ENCODE results near the gene KRTAP2-4.

The KRTAP2-4 gene

GRCh38 chr17:41026715-41027471 is 38.8 kb downstream of the KRTAP2-4 start, which contains the start of gene KRTAP1-5:
Gene KRTAP1-5, minus strand, starts transcription at chr17:41027208. Its CDS starts 53 bp downstream, at chr17:41027155.
- H3K4me1 Mint-ChIP-seq: no peaks in the 10 kb centered on the region
- no peak for ATAC-seq
- no peak within 1 kb of the TSS for H3K27ac Mint-ChIP-seq
- H3K36me3 Mint-ChIP-seq: no peaks in the 10 kb centered on the region
- no peaks in the 10 kb centered on the region for H3K9me3 Mint-ChIP-seq
- peaks cover 50% of the 10 kb centered on the region for H3K27me3 Mint-ChIP-seq
- H3K4me3 Mint-ChIP-seq: no peak within 1 kb of the TSS

- no peak overlapping the region for H3K4me3 Mint-ChIP-seq
- H3K4me1 Mint-ChIP-seq: no peaks in the 10 kb centered on the region
- peaks cover 5% of the 10 kb centered on the region for H3K9me3 Mint-ChIP-seq
- no peak for ATAC-seq
- peaks cover 37% of the 10 kb centered on the region for H3K27me3 Mint-ChIP-seq
- no peaks in the 10 kb centered on the region for H3K36me3 Mint-ChIP-seq
- no peak overlapping the region for H3K27ac Mint-ChIP-seq
These were observed 41.0 kb downstream of the KRTAP2-4 start for GRCh38 chr17:41024697-41025096.

- no peak overlapping the region for H3K27ac Mint-ChIP-seq
- H3K27me3 Mint-ChIP-seq: peaks cover 8% of the 10 kb centered on the region
- no peak overlapping the region for H3K4me3 Mint-ChIP-seq
- H3K36me3 Mint-ChIP-seq: no peaks in the 10 kb centered on the region
- peaks cover 5% of the 10 kb centered on the region for H3K9me3 Mint-ChIP-seq
- H3K4me1 Mint-ChIP-seq: no peaks in the 10 kb centered on the region
- no peak for ATAC-seq
These were observed 45.3 kb downstream of the KRTAP2-4 start for GRCh38 chr17:41020336-41020735.

- Mint-ChIP-seq H3K9me3 (peaks cover 5% of the 10 kb centered on the region), H3K36me3 (no peaks in the 10 kb centered on the region), H3K4me1 (no peaks in the 10 kb centered on the region), H3K27ac (no peak overlapping the region), H3K27me3 (no peaks in the 10 kb centered on the region), H3K4me3 (no peak overlapping the region)
- no peak for ATAC-seq
These were observed 46.3 kb downstream of the KRTAP2-4 start for GRCh38 chr17:41019415-41019814.

GRCh38 chr17:41018541-41018940 is 47.1 kb downstream of the KRTAP2-4 start:
- Mint-ChIP-seq H3K27me3 (no peaks in the 10 kb centered on the region), H3K4me3 (no peak overlapping the region), H3K36me3 (no peaks in the 10 kb centered on the region), H3K27ac (no peak overlapping the region), H3K9me3 (peaks cover 5% of the 10 kb centered on the region), H3K4me1 (no peaks in the 10 kb centered on the region)
- ATAC-seq: no peak

GRCh38 chr17:41016578-41017215 is 49.0 kb downstream of the KRTAP2-4 start:
- no peaks in the 10 kb centered on the region for H3K4me1 Mint-ChIP-seq
- H3K27me3 Mint-ChIP-seq: no peaks in the 10 kb centered on the region
- peaks cover 5% of the 10 kb centered on the region for H3K9me3 Mint-ChIP-seq
- no peak overlapping the region for H3K4me3 Mint-ChIP-seq
- no peak for ATAC-seq
- H3K27ac Mint-ChIP-seq: no peak overlapping the region
- H3K36me3 Mint-ChIP-seq: no peaks in the 10 kb centered on the region

GRCh38 chr17:41015454-41015853 is 50.2 kb downstream of the KRTAP2-4 start:
- ATAC-seq: no peak
- Mint-ChIP-seq H3K27ac (no peak overlapping the region), H3K4me3 (no peak overlapping the region), H3K27me3 (no peaks in the 10 kb centered on the region), H3K4me1 (no peaks in the 10 kb centered on the region), H3K9me3 (no peaks in the 10 kb centered on the region), H3K36me3 (no peaks in the 10 kb centered on the region)

Measured in stimulated activated memory B cell treated with anti-CD40 and anti-IgM and Interleukin-4, amounts not matched to agents 10 μg/mL and 1 μg/mL and 100 μg/mL, for 72 hours (primary cell).